Thoracic aorta (tissue), 2 donors: ENCODE results near the gene NFIA. TPM values are rescaled to one million over a fixed set of nuclear protein-coding genes. Genes with fewer than 3 reads are reported as not detected.

Experiments used
- ATAC-seq: fragments of 150-250 bp; one replicate; pipeline ENCODE4 v1.8.0; 2017; ENCODE audit warnings: low read depth; ENCODE audit not compliant: insufficient number of reproducible peaks, low FRiP score
- DNase-seq: peaks from one replicate; pipeline ENCODE4 v3.0.0-alpha.2; 2020; ENCODE audit warnings: low spot score
- H3K27ac ChIP-seq, 2 donors: fragments of 200-600 bp; sonication (generic); 1 replicate in 1 of 2; 2 replicates in 1 of 2; pipeline ENCODE4 v1.5.1; 2016; ENCODE audit warnings: mild to moderate bottlenecking in 2 of 2, moderate library complexity in 2 of 2
- H3K27me3 ChIP-seq: fragments of 200-600 bp; sonication (generic); replicated peaks from 2 replicates; pipeline ENCODE4 v1.6.0; 2016; ENCODE audit warnings: mild to moderate bottlenecking; ENCODE audit not compliant: insufficient read depth
- H3K36me3 ChIP-seq: fragments of 200-600 bp; sonication (generic); one replicate; pipeline ENCODE4 v1.5.1; 2016
- H3K4me1 ChIP-seq, 2 donors: fragments of 200-600 bp; sonication (generic); 1 replicate in 1 of 2; 2 replicates in 1 of 2; pipeline versions ENCODE4 v1.5.1 to v1.6.0; 2016; ENCODE audit warnings: low read depth in 2 of 2, mild to moderate bottlenecking in 1 of 2; ENCODE audit not compliant: control insufficient read depth in 1 of 2
- H3K4me3 ChIP-seq: fragments of 200-600 bp; sonication (generic); 2 replicates; pipeline ENCODE4 v1.5.1; 2016; ENCODE audit warnings: mild to moderate bottlenecking
- H3K9me3 ChIP-seq: fragments of 200-600 bp; sonication (generic); 2 replicates; pipeline ENCODE4 v1.5.1; 2016
- total RNA-seq, 2 donors: library from RNA; depleted of rRNA; stranded (reverse); fragments of >200 nt; gene quantifications; one replicate each; pipeline versions ENCODE4 v1.1.0 to v1.2.3, GENCODE V29; 2016
- TF ChIP-seq, protein P1 (sequence below): fragments of 200-600 bp; sonication (generic); IDR thresholded peaks from one replicate; pipeline ENCODE4 v1.5.1; 2019; ENCODE audit warnings: antibody characterized with exemption

The NFIA gene
- total RNA-seq, 2 donors from 2014 or later: 99.8 to 118 TPM

DNA sequence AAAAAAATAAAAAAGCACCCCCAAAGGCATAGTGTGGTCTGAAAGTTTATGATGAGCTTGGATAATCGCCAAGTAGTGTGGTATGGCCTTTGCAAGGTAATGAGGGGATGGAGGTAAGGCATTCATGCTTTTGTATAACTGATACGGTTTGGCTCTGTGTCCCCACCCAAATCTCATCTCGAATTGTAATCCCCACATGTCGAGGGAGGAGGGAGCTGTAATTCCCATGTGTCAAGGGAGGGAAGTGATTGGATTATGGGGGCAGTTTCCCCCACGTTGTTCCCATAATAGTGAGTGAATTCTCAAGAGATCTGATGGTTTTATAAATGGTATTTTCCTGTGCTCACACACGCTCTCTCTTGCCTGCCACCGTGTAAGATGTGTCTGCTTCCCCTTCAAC is 215.5 kb downstream of the NFIA start:
- TF ChIP-seq, protein P1, sequence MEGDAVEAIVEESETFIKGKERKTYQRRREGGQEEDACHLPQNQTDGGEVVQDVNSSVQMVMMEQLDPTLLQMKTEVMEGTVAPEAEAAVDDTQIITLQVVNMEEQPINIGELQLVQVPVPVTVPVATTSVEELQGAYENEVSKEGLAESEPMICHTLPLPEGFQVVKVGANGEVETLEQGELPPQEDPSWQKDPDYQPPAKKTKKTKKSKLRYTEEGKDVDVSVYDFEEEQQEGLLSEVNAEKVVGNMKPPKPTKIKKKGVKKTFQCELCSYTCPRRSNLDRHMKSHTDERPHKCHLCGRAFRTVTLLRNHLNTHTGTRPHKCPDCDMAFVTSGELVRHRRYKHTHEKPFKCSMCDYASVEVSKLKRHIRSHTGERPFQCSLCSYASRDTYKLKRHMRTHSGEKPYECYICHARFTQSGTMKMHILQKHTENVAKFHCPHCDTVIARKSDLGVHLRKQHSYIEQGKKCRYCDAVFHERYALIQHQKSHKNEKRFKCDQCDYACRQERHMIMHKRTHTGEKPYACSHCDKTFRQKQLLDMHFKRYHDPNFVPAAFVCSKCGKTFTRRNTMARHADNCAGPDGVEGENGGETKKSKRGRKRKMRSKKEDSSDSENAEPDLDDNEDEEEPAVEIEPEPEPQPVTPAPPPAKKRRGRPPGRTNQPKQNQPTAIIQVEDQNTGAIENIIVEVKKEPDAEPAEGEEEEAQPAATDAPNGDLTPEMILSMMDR: no peak
- ATAC-seq (no peak), DNase-seq (no peak)
- H3K27me3 ChIP-seq: no peaks in the 10 kb centered on the region
- H3K4me1 ChIP-seq: peaks cover 43 to 100% of the 10 kb centered on the region in 2 donors
- no peak overlapping the region for H3K4me3 ChIP-seq
- H3K36me3 ChIP-seq: no peaks in the 10 kb centered on the region
- H3K27ac ChIP-seq: no peak overlapping the region
- no peaks in the 10 kb centered on the region for H3K9me3 ChIP-seq

DNA sequence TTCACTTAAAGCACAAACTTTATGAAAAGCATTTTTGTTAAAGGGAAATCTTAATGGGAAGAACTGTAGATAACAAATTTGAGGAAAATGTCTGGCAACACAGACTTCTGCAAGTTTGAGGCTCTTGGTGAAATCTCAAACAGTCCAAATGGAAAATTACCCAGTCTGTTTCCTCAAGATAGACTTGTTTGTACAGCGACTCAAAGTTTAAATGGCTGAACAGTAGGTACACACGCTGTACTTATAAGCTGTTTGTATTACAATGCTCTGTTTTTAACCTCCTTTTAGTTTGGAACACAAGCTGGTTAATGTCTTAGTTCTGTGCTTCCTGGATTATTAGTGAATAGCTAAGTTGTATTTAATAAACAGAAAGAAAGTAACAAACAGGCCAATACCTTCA is 217.1 kb downstream of the NFIA start:
- no peak for ATAC-seq
- H3K27me3 ChIP-seq: no peaks in the 10 kb centered on the region
- no peaks in the 10 kb centered on the region for H3K9me3 ChIP-seq
- peaks cover 35 to 90% of the 10 kb centered on the region in 2 donors for H3K4me1 ChIP-seq
- H3K4me3 ChIP-seq: peak overlapping the region; percentile 42
- peak overlapping the region; percentile 73 to 75 for H3K27ac ChIP-seq
- TF ChIP-seq, protein P1: no peak
- DNase-seq: no peak
- no peaks in the 10 kb centered on the region for H3K36me3 ChIP-seq

DNA sequence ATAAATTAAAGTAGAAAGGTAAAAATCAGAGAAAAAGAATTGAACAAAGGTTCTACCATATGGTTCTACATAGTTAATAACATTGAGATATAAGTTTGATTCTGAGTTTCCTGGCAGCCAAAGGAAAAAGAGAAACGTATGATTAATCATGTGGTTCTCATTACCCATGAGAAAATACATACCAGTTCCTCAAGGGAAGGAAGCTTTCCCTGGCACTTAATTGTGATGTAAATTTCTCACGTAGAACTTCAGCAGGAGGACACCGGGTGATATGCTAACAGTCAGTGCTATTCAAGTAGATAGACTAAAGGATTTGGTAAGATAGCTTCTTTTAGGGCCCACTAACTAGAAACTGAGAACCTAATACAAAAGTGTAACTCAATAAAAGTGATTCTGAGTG is 218.5 kb downstream of the NFIA start:
- Histone ChIP-seq H3K4me3 (no peak overlapping the region), H3K9me3 (no peaks in the 10 kb centered on the region), H3K36me3 (no peaks in the 10 kb centered on the region), H3K4me1 (peaks cover 32 to 76% of the 10 kb centered on the region in 2 donors), H3K27me3 (no peaks in the 10 kb centered on the region), H3K27ac (peak overlapping the region; percentile 43 to 51)
- TF ChIP-seq, protein P1: no peak
- no peak for ATAC-seq
- DNase-seq: no peak

DNA sequence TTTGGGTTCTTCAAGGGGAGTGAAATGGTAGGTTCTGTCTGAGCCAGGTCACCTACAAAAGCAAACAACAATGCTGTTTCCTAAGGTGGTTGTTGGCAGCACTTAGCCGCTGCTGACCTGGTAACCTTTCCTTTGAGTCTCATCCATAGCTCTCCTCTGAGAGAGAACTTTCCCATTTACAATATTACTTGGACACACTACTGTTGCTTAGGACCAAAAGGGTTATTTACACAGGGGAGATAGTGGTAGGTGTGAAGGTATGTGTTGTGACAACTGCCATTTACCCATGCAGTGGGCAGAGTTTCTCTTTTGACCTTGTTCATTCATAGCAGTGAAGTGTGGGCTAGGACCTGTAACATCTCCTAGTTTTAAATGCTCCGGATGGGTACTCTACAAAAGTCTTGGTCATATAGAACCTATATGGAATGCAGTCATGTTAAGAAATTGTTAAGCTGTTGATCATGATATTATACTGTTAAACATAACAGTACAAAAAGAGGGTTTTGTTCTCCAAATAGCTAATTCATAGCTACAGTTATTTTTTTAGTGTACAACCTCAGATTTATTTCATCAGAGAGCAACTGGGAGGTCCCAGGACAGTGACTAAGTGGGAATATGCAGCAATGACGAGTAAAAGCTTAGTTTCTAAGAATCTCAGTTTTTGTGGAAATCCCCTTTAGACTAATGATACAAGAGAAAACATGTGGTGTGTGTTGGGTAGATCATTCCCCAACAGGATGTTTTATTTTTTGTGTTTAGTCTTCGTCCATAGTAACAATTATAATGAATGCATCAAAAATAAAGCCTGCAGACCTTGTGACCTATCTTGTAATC is 219.7 kb downstream of the NFIA start:
- Histone ChIP-seq H3K4me3 (no peak overlapping the region), H3K27me3 (no peaks in the 10 kb centered on the region), H3K36me3 (no peaks in the 10 kb centered on the region), H3K4me1 (peaks cover 31 to 64% of the 10 kb centered on the region in 2 donors), H3K27ac (peak overlapping the region; percentile 43 to 51), H3K9me3 (no peaks in the 10 kb centered on the region)
- TF ChIP-seq, protein P1: no peak
- ATAC-seq (no peak), DNase-seq (no peak)

DNA sequence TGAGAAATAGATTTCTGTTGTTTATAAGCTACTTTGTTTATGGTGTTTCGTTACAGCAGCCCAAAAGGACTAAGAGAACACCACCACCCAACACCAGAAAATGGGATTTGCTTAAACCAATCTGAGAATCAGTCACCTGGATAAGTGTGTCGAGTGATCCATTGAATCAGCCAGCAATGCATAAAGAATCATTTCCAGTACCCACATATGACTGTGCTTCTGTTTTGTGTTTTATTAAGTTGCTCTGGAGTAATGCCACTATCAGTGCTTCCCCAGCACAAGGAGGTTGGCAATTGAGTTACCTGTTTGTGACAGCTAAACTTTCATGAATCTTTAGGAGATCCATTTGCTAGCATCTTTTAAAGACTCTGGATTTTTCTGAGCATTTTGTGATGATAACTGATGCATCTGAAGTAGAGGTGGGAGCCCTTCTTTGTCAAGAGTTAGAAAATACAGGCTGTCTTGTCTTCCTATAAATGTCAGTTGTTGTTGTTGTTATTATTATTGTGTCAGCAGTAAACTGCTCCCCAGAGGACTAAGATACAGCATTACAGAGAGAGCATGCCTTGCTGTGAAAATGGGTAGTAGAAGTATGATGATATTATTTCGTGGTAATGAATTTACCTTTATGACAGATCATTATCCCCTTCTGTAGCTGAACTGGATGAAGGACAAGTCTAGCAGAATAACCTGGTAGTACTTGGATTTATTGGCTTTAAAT is 225.2 kb downstream of the NFIA start:
- H3K27me3 ChIP-seq: no peaks in the 10 kb centered on the region
- H3K4me3 ChIP-seq: no peak overlapping the region
- DNase-seq (no peak), ATAC-seq (no peak)
- no peaks in the 10 kb centered on the region for H3K9me3 ChIP-seq
- peaks cover 2 to 9% of the 10 kb centered on the region in 2 donors for H3K4me1 ChIP-seq
- H3K27ac ChIP-seq: no peak overlapping the region
- TF ChIP-seq, protein P1: no peak
- H3K36me3 ChIP-seq: no peaks in the 10 kb centered on the region
